Endothelial cell of umbilical vein (primary cell): Measurements from ENCODE around the gene CDHR4. TPM values are rescaled to one million over a fixed set of nuclear protein-coding genes. Genes with fewer than 3 reads are reported as not detected.

Source experiments
- BruUV-seq: library from RNA; stranded (reverse); fragments of 400-500 nt; replicated peaks from 2 replicates; lab custom pipeline; 2021; lab: Mats Ljungman, UMichigan
- CTCF ChIA-PET: fragments of 300-600, 350-600 bp; sonication (Branson Sonifier 250); formaldehyde crosslinking; loops from one replicate; lab custom pipeline; 2021; ENCODE audit warnings: antibody characterized with exemption, inconsistent platforms; lab: Charles Lee
- POLR2A ChIA-PET: fragments of 300-600, 350-600 bp; sonication (Branson Sonifier 250); formaldehyde crosslinking; loops from one replicate; lab custom pipeline; 2021; ENCODE audit warnings: antibody characterized with exemption, inconsistent platforms; lab: Charles Lee
- DNase-seq: peaks from one replicate; pipeline ENCODE4 v3.0.0-alpha.2; 2011; ENCODE audit warnings: low read depth, low spot score
- FAIRE-seq: peaks from 2 replicates; lab custom pipeline; 2011; peaks lifted over from hg19 to GRCh38; lab: Jason Lieb, UNC
- H2AFZ ChIP-seq: 2 replicates; pipeline ENCODE4 v1.6.0; 2012; ENCODE audit warnings: low read depth, low read length, control low read depth, inconsistent platforms
- H3K27ac ChIP-seq: 2 replicates; pipeline ENCODE4 v1.5.1; 2011; ENCODE audit warnings: low read depth, mild to moderate bottlenecking, control low read depth, low read length, moderate library complexity; ENCODE audit not compliant: insufficient read depth
- H3K27me3 ChIP-seq, 2 experiments: 2 replicates each; pipeline versions ENCODE4 v1.6.0 to v1.6.1; 2011; ENCODE audit warnings: low read length in 2 of 2, mixed read lengths in 1 of 2; ENCODE audit not compliant: control insufficient read depth in 2 of 2, insufficient read depth in 2 of 2
- H3K36me3 ChIP-seq, 2 experiments: 2 replicates in 1 of 2; 3 replicates in 1 of 2; pipeline ENCODE4 v1.5.1; 2011; ENCODE audit warnings: low read length in 2 of 2, mild to moderate bottlenecking in 1 of 2, moderate library complexity in 1 of 2; ENCODE audit not compliant: control insufficient read depth in 2 of 2, insufficient read depth in 2 of 2; ENCODE audit errors: extremely low read depth in 1 of 2
- H3K4me1 ChIP-seq: 3 replicates; pipeline ENCODE4 v1.5.1; 2011; ENCODE audit warnings: mild to moderate bottlenecking, low read length; ENCODE audit not compliant: control insufficient read depth, insufficient read depth; ENCODE audit errors: extremely low read depth
- H3K4me2 ChIP-seq: 2 replicates; pipeline ENCODE4 v1.6.1; 2011; ENCODE audit warnings: low read length, control low read depth, mixed read lengths; ENCODE audit not compliant: insufficient read depth
- H3K4me3 ChIP-seq, 3 experiments: fragments of 200-600 bp in 1 of 3; sonication (generic), shearing (Covaris generic) in 1 of 3; replicated peaks in 1 of 3; 2 replicates each; pipeline ENCODE4 v1.5.1; 2011 to 2016; ENCODE audit warnings: control low read depth in 3 of 3, low read length in 3 of 3, mild to moderate bottlenecking in 2 of 3, inconsistent platforms in 1 of 3, low read depth in 1 of 3, moderate library complexity in 1 of 3; ENCODE audit not compliant: insufficient read depth in 1 of 3
- H3K79me2 ChIP-seq: 2 replicates; pipeline ENCODE4 v1.6.0; 2012; ENCODE audit warnings: low read length, inconsistent platforms; ENCODE audit not compliant: control insufficient read depth, insufficient read depth
- H3K9ac ChIP-seq: replicated peaks from 2 replicates; pipeline ENCODE3; 2011; ENCODE audit warnings: low read length, control low read depth; ENCODE audit not compliant: insufficient read depth; ENCODE audit errors: extremely low read depth
- H3K9me1 ChIP-seq: replicated peaks from 3 replicates; pipeline ENCODE4 v1.6.0; 2011; ENCODE audit warnings: mild to moderate bottlenecking, low read length; ENCODE audit not compliant: control insufficient read depth, insufficient read depth; ENCODE audit errors: extremely low read depth
- H3K9me3 ChIP-seq: replicated peaks from 2 replicates; pipeline ENCODE4 v1.5.1; 2012; ENCODE audit warnings: low read length, inconsistent platforms; ENCODE audit not compliant: control insufficient read depth, insufficient read depth
- H4K20me1 ChIP-seq: replicated peaks from 2 replicates; pipeline ENCODE3; 2011; ENCODE audit warnings: mild to moderate bottlenecking, low read length; ENCODE audit not compliant: control insufficient read depth, insufficient read depth; ENCODE audit errors: extremely low read depth
- EZH2 ChIP-seq: IDR thresholded peaks from 2 replicates; pipeline ENCODE4 v1.6.1; 2012; ENCODE audit warnings: borderline replicate concordance, low read depth, mild to moderate bottlenecking, moderate library complexity, low read length, inconsistent platforms; ENCODE audit not compliant: severe bottlenecking
- FOS ChIP-seq: IDR thresholded peaks from 2 replicates; pipeline ENCODE4 v1.6.1; 2011; ENCODE audit warnings: mild to moderate bottlenecking, low read length, moderate library complexity, borderline replicate concordance; ENCODE audit not compliant: insufficient read depth
- GATA2 ChIP-seq: IDR thresholded peaks from 2 replicates; pipeline ENCODE4 v1.7.0; 2011; ENCODE audit warnings: low read depth, mild to moderate bottlenecking, moderate library complexity, mixed read lengths, low read length; ENCODE audit not compliant: insufficient read length, insufficient read depth
- JUN ChIP-seq: IDR thresholded peaks from 2 replicates; pipeline ENCODE4 v1.6.1; 2011; ENCODE audit warnings: borderline replicate concordance, low read depth; ENCODE audit not compliant: insufficient read length, insufficient read depth
- MAX ChIP-seq: IDR thresholded peaks from 2 replicates; pipeline ENCODE4 v1.6.1; 2011; ENCODE audit not compliant: insufficient read depth, insufficient read length
- MYC ChIP-seq: IDR thresholded peaks from one replicate; pipeline ENCODE4 v1.6.1; 2011; ENCODE audit warnings: mild to moderate bottlenecking, low read depth, low read length
- POLR2A ChIP-seq: IDR thresholded peaks from 2 replicates; pipeline ENCODE4 v1.6.1; 2012; ENCODE audit warnings: low read depth, mild to moderate bottlenecking, control low read depth, low read length
- POLR2AphosphoS5 ChIP-seq: IDR thresholded peaks from 2 replicates; pipeline ENCODE4 v1.6.1; 2012; ENCODE audit warnings: low read depth, mild to moderate bottlenecking, control low read depth, low read length, moderate library complexity; ENCODE audit not compliant: insufficient read depth
- dilution Hi-C: fragments of 300-500 bp; cut with MboI; formaldehyde crosslinking; loops from one replicate; pipeline ENCODE4 v1.15.0; 2019; ENCODE audit warnings: low sequenced_read_pairs; ENCODE audit not compliant: extremely low pct_ligation_motif_present
- intact Hi-C: fragments of 100-400 bp; cut with micrococcal nuclease; formaldehyde crosslinking; loops from one replicate; pipeline ENCODE4 v1.10.0; 2022
- polyA plus RNA-seq, 4 experiments: library from polyadenylated mRNA; depleted of rRNA in 3 of 4; stranded (reverse) in 3 of 4; unstranded in 1 of 4; fragments of >200 nt; gene quantifications; 2 replicates each; pipeline versions ENCODE4 v1.2.1 to v1.2.3, GENCODE V29; 2011 to 2012; ENCODE audit warnings: missing spikeins in 1 of 4
- total RNA-seq: library from RNA; stranded (reverse); gene quantifications from 2 replicates; pipeline ENCODE4 v1.2.3, GENCODE V29; 2021
- TF ChIP-seq, protein P1 (sequence below), 2 donors: IDR thresholded peaks; 1 replicate in 1 of 2; 2 replicates in 1 of 2; pipeline ENCODE4 v1.5.1; 2011; ENCODE audit warnings: low read length in 2 of 2, mild to moderate bottlenecking in 2 of 2, moderate library complexity in 2 of 2, control low read depth in 1 of 2, inconsistent platforms in 1 of 2, low read depth in 1 of 2; ENCODE audit not compliant: insufficient read depth in 1 of 2; ENCODE audit errors: extremely low read depth in 1 of 2

CDHR4 gene
- total and polyA plus RNA-seq, 2 donors (not counting 3 experiments of a cell fraction or from before 2014, with no cell fraction given) = 0.19 TPM; not detected in 1

GRCh38 chr3:49831341-49831740 is 31.7 kb upstream of the CDHR4 start:
- CTCF ChIA-PET = interaction anchor here (0.9 to 11.8 kb wide), 5 partner anchors 8 to 75 kb away, joined by 3 to 545 read pairs (median 9); partner anchors contain the start of genes CDHR4, INKA1 and IP6K1

More at GRCh38 chr3:49831341-49831740, 31.7 kb upstream of the CDHR4 start:
- Histone ChIP-seq H4K20me1 (no peaks in the 10 kb centered on the region), H3K9ac (no peak overlapping the region), H3K9me1 (no peaks in the 10 kb centered on the region), H3K9me3 (no peaks in the 10 kb centered on the region), H3K27ac (no peak overlapping the region), H3K27me3 (no peaks in the 10 kb centered on the region), H3K79me2 (no peaks in the 10 kb centered on the region), H3K36me3 (no peaks in the 10 kb centered on the region), H3K4me2 (no peak overlapping the region), H3K4me3 (no peak overlapping the region), H2AFZ (no peak overlapping the region), H3K4me1 (no peaks in the 10 kb centered on the region)
- FAIRE-seq = no peak
- dilution Hi-C loops = no loop called here
- intact Hi-C loops = no loop called here
- POLR2A ChIA-PET = no interaction called here
- no peak for DNase-seq
- no TSS peak for BruUV-seq
- TF ChIP-seq MYC = no peak
- no peak for TF ChIP-seq EZH2
- TF ChIP-seq GATA2 = no peak
- TF ChIP-seq, protein P1, sequence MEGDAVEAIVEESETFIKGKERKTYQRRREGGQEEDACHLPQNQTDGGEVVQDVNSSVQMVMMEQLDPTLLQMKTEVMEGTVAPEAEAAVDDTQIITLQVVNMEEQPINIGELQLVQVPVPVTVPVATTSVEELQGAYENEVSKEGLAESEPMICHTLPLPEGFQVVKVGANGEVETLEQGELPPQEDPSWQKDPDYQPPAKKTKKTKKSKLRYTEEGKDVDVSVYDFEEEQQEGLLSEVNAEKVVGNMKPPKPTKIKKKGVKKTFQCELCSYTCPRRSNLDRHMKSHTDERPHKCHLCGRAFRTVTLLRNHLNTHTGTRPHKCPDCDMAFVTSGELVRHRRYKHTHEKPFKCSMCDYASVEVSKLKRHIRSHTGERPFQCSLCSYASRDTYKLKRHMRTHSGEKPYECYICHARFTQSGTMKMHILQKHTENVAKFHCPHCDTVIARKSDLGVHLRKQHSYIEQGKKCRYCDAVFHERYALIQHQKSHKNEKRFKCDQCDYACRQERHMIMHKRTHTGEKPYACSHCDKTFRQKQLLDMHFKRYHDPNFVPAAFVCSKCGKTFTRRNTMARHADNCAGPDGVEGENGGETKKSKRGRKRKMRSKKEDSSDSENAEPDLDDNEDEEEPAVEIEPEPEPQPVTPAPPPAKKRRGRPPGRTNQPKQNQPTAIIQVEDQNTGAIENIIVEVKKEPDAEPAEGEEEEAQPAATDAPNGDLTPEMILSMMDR (IDR thresholded peaks at IDR 0.05; ENCODE audit: extremely low read depth in 1 of 2, insufficient read depth in 1 of 2, low read depth in 1 of 2, low read length in 2 of 2) = no peak
- TF ChIP-seq JUN = no peak
- TF ChIP-seq MAX = no peak
- no peak for TF ChIP-seq FOS
- no peak for TF ChIP-seq POLR2A
- TF ChIP-seq POLR2AphosphoS5 = no peak
